HL-60 (cell line): Measurements from ENCODE around the gene JPT2.

ENCODE experiments used
- DNase-seq, 2 experiments: peaks; one replicate each; pipeline ENCODE4 v3.0.0-alpha.2; 2010 to 2020; ENCODE audit warnings: low read depth in 1 of 2, low spot score in 1 of 2
- H3K27ac ChIP-seq: fragments of 250-450 bp; sonication (Bioruptor Pico); replicated peaks from 2 replicates; pipeline ENCODE4 v1.5.1; 2020; ENCODE audit warnings: mild to moderate bottlenecking, moderate library complexity
- H3K27me3 ChIP-seq: fragments of 250-450 bp; sonication (Bioruptor Pico); 2 replicates; pipeline ENCODE4 v1.5.1; 2021; ENCODE audit warnings: mild to moderate bottlenecking, moderate library complexity; ENCODE audit not compliant: insufficient read depth, poor library complexity, severe bottlenecking
- H3K4me3 ChIP-seq: replicated peaks from 2 replicates; pipeline ENCODE4 v1.5.1; 2011; ENCODE audit warnings: mild to moderate bottlenecking, control low read depth, low read length; ENCODE audit not compliant: insufficient read depth
- GABPA ChIP-seq: IDR thresholded peaks from 2 replicates; pipeline ENCODE4 v1.6.1; 2012; ENCODE audit warnings: low read depth
- POLR2AphosphoS5 ChIP-seq: IDR thresholded peaks from 2 replicates; pipeline ENCODE4 v1.6.1; 2012; ENCODE audit warnings: low read depth
- SPI1 ChIP-seq: IDR thresholded peaks from 2 replicates; pipeline ENCODE4 v1.6.1; 2012; ENCODE audit warnings: low read depth, mild to moderate bottlenecking, borderline replicate concordance
- TF ChIP-seq, protein P1 (sequence below): IDR thresholded peaks from one replicate; pipeline ENCODE4 v1.5.1; 2011; ENCODE audit warnings: low read length, control low read depth, inconsistent platforms; ENCODE audit not compliant: insufficient read depth
- TF ChIP-seq, protein P2 (sequence below): IDR thresholded peaks from 2 replicates; pipeline ENCODE4 v1.6.1; 2012; ENCODE audit warnings: low read depth; ENCODE audit not compliant: insufficient replicate concordance

Gene JPT2

DNA sequence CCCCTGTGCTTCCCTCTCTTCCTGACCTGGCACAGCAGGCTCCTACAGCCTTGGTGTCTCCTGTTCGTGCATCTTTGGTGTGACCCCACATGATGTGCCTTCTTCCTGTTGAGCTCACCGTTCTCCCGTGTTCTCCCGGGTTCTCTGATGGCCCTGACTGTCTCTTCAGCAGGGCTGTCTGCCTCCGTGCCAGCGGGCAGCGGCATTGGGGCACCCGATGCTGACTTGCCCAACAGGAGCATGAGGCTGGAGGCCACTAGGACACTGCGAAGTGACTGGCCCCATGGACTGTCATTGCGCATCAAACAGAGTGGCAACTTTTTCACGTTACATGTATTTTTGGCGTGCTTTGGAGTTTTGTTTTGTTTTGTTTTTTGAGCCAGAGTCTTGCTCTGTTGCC, 43.5 kb upstream of the JPT2 start:
- Histone ChIP-seq H3K27me3 (no peaks in the 10 kb centered on the region), H3K27ac (no peak overlapping the region), H3K4me3 (no peak overlapping the region)
- no peak for TF ChIP-seq SPI1
- TF ChIP-seq POLR2AphosphoS5: no peak
- DNase-seq: no peak

DNA sequence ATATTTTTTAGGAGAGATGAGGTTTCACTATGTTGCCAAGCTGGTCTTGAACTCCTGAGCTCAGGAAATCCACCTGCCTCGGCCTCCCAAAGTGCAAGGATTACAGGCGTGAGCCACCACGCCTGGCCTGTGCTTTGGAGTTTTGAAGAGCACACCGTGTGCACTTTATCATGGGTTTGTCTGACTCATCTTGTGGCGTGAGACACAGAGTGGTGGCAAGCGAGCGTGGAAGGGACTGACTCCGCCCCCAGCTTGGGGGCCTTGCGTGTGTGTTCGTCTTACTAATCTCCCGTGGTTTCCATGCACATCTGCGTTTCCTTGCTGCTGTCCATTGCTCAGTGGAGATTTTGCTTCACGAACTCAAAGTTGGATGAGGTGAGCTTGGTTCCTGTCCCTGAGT, 43.0 kb upstream of the JPT2 start:
- TF ChIP-seq, protein P1, sequence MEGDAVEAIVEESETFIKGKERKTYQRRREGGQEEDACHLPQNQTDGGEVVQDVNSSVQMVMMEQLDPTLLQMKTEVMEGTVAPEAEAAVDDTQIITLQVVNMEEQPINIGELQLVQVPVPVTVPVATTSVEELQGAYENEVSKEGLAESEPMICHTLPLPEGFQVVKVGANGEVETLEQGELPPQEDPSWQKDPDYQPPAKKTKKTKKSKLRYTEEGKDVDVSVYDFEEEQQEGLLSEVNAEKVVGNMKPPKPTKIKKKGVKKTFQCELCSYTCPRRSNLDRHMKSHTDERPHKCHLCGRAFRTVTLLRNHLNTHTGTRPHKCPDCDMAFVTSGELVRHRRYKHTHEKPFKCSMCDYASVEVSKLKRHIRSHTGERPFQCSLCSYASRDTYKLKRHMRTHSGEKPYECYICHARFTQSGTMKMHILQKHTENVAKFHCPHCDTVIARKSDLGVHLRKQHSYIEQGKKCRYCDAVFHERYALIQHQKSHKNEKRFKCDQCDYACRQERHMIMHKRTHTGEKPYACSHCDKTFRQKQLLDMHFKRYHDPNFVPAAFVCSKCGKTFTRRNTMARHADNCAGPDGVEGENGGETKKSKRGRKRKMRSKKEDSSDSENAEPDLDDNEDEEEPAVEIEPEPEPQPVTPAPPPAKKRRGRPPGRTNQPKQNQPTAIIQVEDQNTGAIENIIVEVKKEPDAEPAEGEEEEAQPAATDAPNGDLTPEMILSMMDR: no peak
- no peak for TF ChIP-seq POLR2AphosphoS5
- no peak for TF ChIP-seq GABPA
- TF ChIP-seq, protein P2, sequence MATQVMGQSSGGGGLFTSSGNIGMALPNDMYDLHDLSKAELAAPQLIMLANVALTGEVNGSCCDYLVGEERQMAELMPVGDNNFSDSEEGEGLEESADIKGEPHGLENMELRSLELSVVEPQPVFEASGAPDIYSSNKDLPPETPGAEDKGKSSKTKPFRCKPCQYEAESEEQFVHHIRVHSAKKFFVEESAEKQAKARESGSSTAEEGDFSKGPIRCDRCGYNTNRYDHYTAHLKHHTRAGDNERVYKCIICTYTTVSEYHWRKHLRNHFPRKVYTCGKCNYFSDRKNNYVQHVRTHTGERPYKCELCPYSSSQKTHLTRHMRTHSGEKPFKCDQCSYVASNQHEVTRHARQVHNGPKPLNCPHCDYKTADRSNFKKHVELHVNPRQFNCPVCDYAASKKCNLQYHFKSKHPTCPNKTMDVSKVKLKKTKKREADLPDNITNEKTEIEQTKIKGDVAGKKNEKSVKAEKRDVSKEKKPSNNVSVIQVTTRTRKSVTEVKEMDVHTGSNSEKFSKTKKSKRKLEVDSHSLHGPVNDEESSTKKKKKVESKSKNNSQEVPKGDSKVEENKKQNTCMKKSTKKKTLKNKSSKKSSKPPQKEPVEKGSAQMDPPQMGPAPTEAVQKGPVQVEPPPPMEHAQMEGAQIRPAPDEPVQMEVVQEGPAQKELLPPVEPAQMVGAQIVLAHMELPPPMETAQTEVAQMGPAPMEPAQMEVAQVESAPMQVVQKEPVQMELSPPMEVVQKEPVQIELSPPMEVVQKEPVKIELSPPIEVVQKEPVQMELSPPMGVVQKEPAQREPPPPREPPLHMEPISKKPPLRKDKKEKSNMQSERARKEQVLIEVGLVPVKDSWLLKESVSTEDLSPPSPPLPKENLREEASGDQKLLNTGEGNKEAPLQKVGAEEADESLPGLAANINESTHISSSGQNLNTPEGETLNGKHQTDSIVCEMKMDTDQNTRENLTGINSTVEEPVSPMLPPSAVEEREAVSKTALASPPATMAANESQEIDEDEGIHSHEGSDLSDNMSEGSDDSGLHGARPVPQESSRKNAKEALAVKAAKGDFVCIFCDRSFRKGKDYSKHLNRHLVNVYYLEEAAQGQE: no peak
- no peak for TF ChIP-seq SPI1
- DNase-seq: no peak
- no peak overlapping the region for H3K4me3 ChIP-seq

DNA sequence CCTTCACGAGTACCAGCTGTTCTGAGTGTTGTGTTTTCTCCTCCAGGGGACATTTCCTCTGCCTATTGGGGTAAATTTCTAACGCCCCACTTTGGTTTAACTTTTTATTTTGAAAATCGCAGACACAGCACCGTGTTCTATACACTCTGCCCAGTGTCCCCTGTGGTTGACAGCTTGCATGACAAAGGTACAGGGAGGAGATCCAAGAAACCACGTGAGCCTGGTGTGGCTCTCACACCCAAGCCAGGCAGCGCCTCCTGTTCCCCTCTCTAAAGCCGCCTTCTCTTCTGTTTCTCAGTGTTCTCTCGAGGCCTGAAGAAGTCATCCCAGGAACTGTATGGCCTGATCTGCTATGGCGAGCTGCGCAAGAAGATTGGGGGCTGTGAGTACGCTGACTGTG, 40.6 kb upstream of the JPT2 start:
- Histone ChIP-seq H3K27ac (no peak overlapping the region), H3K27me3 (no peaks in the 10 kb centered on the region)
- no peak for TF ChIP-seq GABPA
- TF ChIP-seq, protein P2: no peak
- TF ChIP-seq SPI1: no peak
- no peak for TF ChIP-seq POLR2AphosphoS5
- TF ChIP-seq, protein P1: no peak

More for the DNA sequence above, 43.0 kb upstream of the JPT2 start:
- no peak overlapping the region for H3K27ac ChIP-seq
- no peaks in the 10 kb centered on the region for H3K27me3 ChIP-seq

DNA sequence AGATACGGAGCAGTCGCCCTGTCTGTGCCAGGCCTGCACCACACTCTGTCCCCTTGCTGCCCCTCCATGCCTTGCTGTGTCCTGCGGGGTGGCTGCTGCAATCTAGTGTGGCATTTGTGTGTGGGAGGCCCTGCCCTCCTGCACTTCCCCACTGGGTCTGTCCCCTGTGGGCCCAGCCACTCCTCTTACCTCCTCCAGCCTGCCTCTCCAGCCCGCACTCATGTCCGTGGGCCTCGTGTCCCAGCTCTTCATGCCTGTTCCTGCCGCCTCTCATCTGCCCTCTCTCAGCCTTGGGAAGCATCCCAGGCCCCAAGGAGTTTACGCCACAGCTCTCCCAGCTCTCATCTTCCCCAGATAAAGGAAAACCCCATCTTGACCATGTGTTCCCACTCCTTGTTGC, 39.3 kb upstream of the JPT2 start:
- H3K27me3 ChIP-seq: no peaks in the 10 kb centered on the region
- no peak overlapping the region for H3K4me3 ChIP-seq
- no peak for DNase-seq
- no peak overlapping the region for H3K27ac ChIP-seq
- TF ChIP-seq, protein P1: no peak
- TF ChIP-seq SPI1: no peak
- no peak for TF ChIP-seq GABPA
- no peak for TF ChIP-seq POLR2AphosphoS5
- TF ChIP-seq, protein P2: no peak

More for the DNA sequence above, 40.6 kb upstream of the JPT2 start:
- no peak for DNase-seq
- no peak overlapping the region for H3K4me3 ChIP-seq
